CD4-positive, alpha-beta T cell (primary cell): Measurements from ENCODE around the gene CCL16. TPM values are rescaled to one million over a fixed set of nuclear protein-coding genes. Genes with fewer than 3 reads are reported as not detected.
"Not testable (repeated sequence)": the region's sequence is repeated elsewhere in the genome, so short reads cannot be mapped to it uniquely, and the experiment has no call there.

Experiments used
- ATAC-seq: fragments of 200-7000 bp; cut with Tn5 transposase; one replicate; pipeline ENCODE4 v1.10.0; 2022; ENCODE audit warnings: mild to moderate bottlenecking; ENCODE audit not compliant: poor library complexity
- CTCF ChIA-PET: fragments of 350-600 bp; sonication (Branson Sonifier 250); formaldehyde crosslinking; loops from one replicate; lab custom pipeline; 2021; ENCODE audit warnings: antibody characterized with exemption, inconsistent platforms; lab: Charles Lee
- POLR2A ChIA-PET: fragments of 350-600 bp; sonication (Branson Sonifier 250); formaldehyde crosslinking; loops from one replicate; lab custom pipeline; 2021; ENCODE audit warnings: antibody characterized with exemption, inconsistent platforms; lab: Charles Lee
- DNase-seq, 14 experiments: peaks; one replicate each; pipeline ENCODE4 v3.0.0-alpha.2; 2013 to 2020; ENCODE audit warnings: mixed read lengths in 2 of 14
- H3K27ac ChIP-seq, 2 donors: one replicate each; pipeline versions ENCODE4 v1.5.1 to v1.7.0; 2013; ENCODE audit warnings: low read length in 2 of 2, low read depth in 1 of 2, mild to moderate bottlenecking in 1 of 2
- H3K27me3 ChIP-seq, 2 experiments: 1 replicate in 1 of 2; 2 replicates in 1 of 2; pipeline versions ENCODE4 v1.6.1 to v1.7.0; 2013; ENCODE audit warnings: low read length in 2 of 2, control low read depth in 1 of 2, mild to moderate bottlenecking in 1 of 2, moderate library complexity in 1 of 2; ENCODE audit not compliant: insufficient read depth in 2 of 2, control insufficient read depth in 1 of 2
- H3K36me3 ChIP-seq: one replicate; pipeline ENCODE4 v1.6.1; 2013; ENCODE audit warnings: low read length, control low read depth; ENCODE audit not compliant: insufficient read depth
- H3K4me1 ChIP-seq: one replicate; pipeline ENCODE4 v1.6.1; 2013; ENCODE audit warnings: low read length, control low read depth; ENCODE audit not compliant: insufficient read depth
- H3K4me3 ChIP-seq: one replicate; pipeline ENCODE4 v1.5.1; 2013; ENCODE audit warnings: mild to moderate bottlenecking, low read length, moderate library complexity
- H3K9me3 ChIP-seq, 2 experiments: 1 replicate in 1 of 2; 2 replicates in 1 of 2; pipeline versions ENCODE4 v1.6.1 to v1.7.0; 2013; ENCODE audit warnings: low read length in 2 of 2, mild to moderate bottlenecking in 2 of 2, control low read depth in 1 of 2, moderate library complexity in 1 of 2; ENCODE audit not compliant: control insufficient read depth in 1 of 2, insufficient read depth in 1 of 2
- H3K27ac Mint-ChIP-seq: one replicate; pipeline ENCODE4 v1.8.0; 2020; ENCODE audit warnings: mixed read lengths
- H3K27me3 Mint-ChIP-seq: one replicate; pipeline ENCODE4 v1.8.0; 2021; ENCODE audit warnings: mixed read lengths
- H3K36me3 Mint-ChIP-seq: one replicate; pipeline ENCODE4 v1.8.0; 2021; ENCODE audit warnings: low read depth, mixed read lengths
- H3K4me1 Mint-ChIP-seq: one replicate; pipeline ENCODE4 v1.8.0; 2021; ENCODE audit warnings: low read depth, mixed read lengths
- H3K4me3 Mint-ChIP-seq: one replicate; pipeline ENCODE4 v1.8.0; 2020; ENCODE audit warnings: mild to moderate bottlenecking, mixed read lengths
- H3K9me3 Mint-ChIP-seq: one replicate; pipeline ENCODE4 v1.8.0; 2020; ENCODE audit warnings: mixed read lengths
- CTCF ChIP-seq: fragments of 200-600 bp; IDR thresholded peaks from one replicate; pipeline ENCODE4 v1.8.0; 2022; ENCODE audit warnings: antibody characterized with exemption, mild to moderate bottlenecking
- intact Hi-C, 2 experiments: fragments of 100-400 bp; cut with DNase I in 1 of 2; cut with micrococcal nuclease in 1 of 2; formaldehyde crosslinking; loops; one replicate each; pipeline versions ENCODE4 v1.15.1 to v1.9.0; 2023 to 2025; cut with DNase I, micrococcal nuclease
- total RNA-seq, 174 experiments: library from RNA in 2 of 174; stranded (reverse) in 2 of 174; gene quantifications; one replicate each; pipeline ENCODE4 v1.2.3 and lab custom pipeline; 2021 to 2026

CCL16 gene
- total RNA-seq, 2 experiments from 2014 or later = not detected

- Mint-ChIP-seq H3K9me3 (no peaks in the 10 kb centered on the region), H3K4me3 (no peak overlapping the region), H3K36me3 (no peaks in the 10 kb centered on the region), H3K27me3 (no peaks in the 10 kb centered on the region), H3K27ac (no peak overlapping the region), H3K4me1 (no peaks in the 10 kb centered on the region)
- Histone ChIP-seq H3K4me3 (no peak overlapping the region), H3K27ac (no peak overlapping the region), H3K36me3 (no peaks in the 10 kb centered on the region), H3K4me1 (peaks cover 6% of the 10 kb centered on the region), H3K27me3 (no peaks in the 10 kb centered on the region), H3K9me3 (no peaks in the 10 kb centered on the region)
- POLR2A ChIA-PET = no interaction called here
- ATAC-seq (no peak), DNase-seq (no peak)
- CTCF ChIA-PET = interaction anchor here (0.7 kb wide), 1 partner anchor 27 kb away, joined by 3 read pairs; no protein-coding TSS in a partner anchor
- no peak for TF ChIP-seq CTCF
- intact Hi-C loops = loop anchor here in 1 of 2 experiments (5.0 to 10.0 kb wide), 2 partner anchors 95 to 542 kb away; partner anchors contain the start of gene ZNHIT3
Observed at GRCh38 chr17:35942588-35943186, 38.6 kb downstream of the CCL16 start.

DNA sequence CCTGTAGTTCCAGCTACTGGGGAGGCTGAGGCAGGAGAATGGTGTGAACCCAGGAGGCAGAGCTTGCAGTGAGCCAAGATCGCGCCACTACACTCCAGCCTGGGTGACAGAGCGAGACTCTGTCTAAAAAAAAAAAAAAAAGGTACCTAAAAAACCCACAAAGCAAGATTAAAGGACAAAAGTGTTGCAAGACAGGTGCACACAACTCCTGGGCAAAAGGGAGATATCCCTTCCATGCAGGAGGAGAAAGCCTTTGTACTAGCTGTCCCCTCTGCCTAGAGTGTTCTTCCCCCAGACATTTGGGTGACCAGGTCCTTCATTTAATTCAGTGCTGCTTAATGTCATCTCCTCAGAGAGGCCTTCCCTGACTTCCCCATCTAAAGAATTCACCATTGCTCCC, 42.8 kb downstream of the CCL16 start:
- H3K4me1 Mint-ChIP-seq, H3K4me3 Mint-ChIP-seq, H3K4me1 ChIP-seq, POLR2A ChIA-PET, H3K4me3 ChIP-seq, DNase-seq, H3K27me3 ChIP-seq, H3K27ac Mint-ChIP-seq, intact Hi-C loops, H3K9me3 ChIP-seq, H3K27me3 Mint-ChIP-seq, H3K27ac ChIP-seq, H3K36me3 Mint-ChIP-seq, ATAC-seq, H3K36me3 ChIP-seq, H3K9me3 Mint-ChIP-seq: not testable (repeated sequence)
- CTCF ChIA-PET = interaction anchor here (0.7 kb wide), 1 partner anchor 67 kb away, joined by 3 read pairs; no protein-coding TSS in a partner anchor

DNA sequence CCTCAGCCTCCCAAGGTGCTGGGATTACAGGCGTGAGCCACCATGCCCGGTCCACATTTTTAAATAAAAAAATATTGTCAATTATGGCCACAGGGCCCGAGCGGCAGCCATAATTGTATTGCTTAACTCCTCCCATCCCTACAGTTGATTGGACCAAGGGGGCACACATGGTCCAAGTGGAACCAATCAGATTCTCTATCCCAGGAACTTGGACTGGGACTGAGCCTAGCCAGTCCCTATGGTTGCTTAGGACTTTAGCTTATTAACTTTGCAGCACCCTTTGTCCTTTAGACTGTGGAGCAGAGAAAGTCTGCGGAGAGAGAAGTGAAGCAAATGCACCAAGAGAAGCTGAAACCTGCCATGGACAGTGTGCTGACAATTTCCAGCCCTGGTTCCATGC, 45.2 kb downstream of the CCL16 start:
- Histone ChIP-seq H3K27ac (no peak overlapping the region), H3K4me3 (no peak overlapping the region), H3K4me1 (no peaks in the 10 kb centered on the region), H3K36me3 (no peaks in the 10 kb centered on the region), H3K9me3 (no peaks in the 10 kb centered on the region), H3K27me3 (no peaks in the 10 kb centered on the region)
- ATAC-seq (no peak), DNase-seq (no peak)
- intact Hi-C loops = no loop called here
- POLR2A ChIA-PET = no interaction called here
- TF ChIP-seq CTCF = no peak
- H3K4me3 Mint-ChIP-seq = no peak overlapping the region
- no peaks in the 10 kb centered on the region for H3K27me3 Mint-ChIP-seq
- no peaks in the 10 kb centered on the region for H3K36me3 Mint-ChIP-seq
- CTCF ChIA-PET = interaction anchor here (1.3 kb wide), 1 partner anchor 12 kb away, joined by 6 read pairs; no protein-coding TSS in a partner anchor
- H3K9me3 Mint-ChIP-seq = no peaks in the 10 kb centered on the region
- no peaks in the 10 kb centered on the region for H3K4me1 Mint-ChIP-seq
- H3K27ac Mint-ChIP-seq = no peak overlapping the region

DNA sequence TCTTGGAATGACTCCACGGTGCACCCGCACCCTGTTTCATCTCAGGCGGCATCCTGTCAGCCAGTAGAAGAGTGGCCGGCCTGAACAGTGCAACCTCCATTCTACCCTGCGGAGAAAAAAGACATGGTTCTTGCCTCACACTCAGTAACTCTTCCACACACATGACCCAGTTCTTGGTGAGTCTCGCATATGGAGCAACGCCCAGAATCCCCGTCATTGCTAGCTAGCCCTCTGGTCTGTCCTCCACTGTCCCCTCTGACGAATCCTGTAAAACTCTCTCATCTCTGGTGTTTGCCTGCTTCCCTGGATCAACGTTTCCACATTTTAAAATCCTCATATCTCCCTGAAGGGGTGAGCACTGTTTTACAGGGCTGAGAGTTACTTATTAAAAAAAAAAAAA, 46.5 kb downstream of the CCL16 start:
- no peak for TF ChIP-seq CTCF
- Mint-ChIP-seq H3K4me3 (no peak overlapping the region), H3K9me3 (no peaks in the 10 kb centered on the region), H3K27ac (no peak overlapping the region), H3K4me1 (peaks cover 13% of the 10 kb centered on the region), H3K36me3 (no peaks in the 10 kb centered on the region), H3K27me3 (no peaks in the 10 kb centered on the region)
- DNase-seq (no peak), ATAC-seq (no peak)
- POLR2A ChIA-PET = no interaction called here
- intact Hi-C loops = no loop called here
- no peak overlapping the region for H3K4me3 ChIP-seq
- no peaks in the 10 kb centered on the region for H3K36me3 ChIP-seq
- no peaks in the 10 kb centered on the region for H3K9me3 ChIP-seq
- H3K27ac ChIP-seq = no peak overlapping the region
- no peaks in the 10 kb centered on the region for H3K27me3 ChIP-seq
- peaks cover 11% of the 10 kb centered on the region for H3K4me1 ChIP-seq
- CTCF ChIA-PET = interaction anchor here (1.3 kb wide), 1 partner anchor 10 kb away, joined by 6 read pairs; no protein-coding TSS in a partner anchor
